ENCODE results near the gene ABCA7. TPM values are rescaled to one million over a fixed set of nuclear protein-coding genes. Genes with fewer than 3 reads are reported as not detected.

The ABCA7 gene
- total and polyA plus RNA-seq, 2 of the 8 experiments (the other 6 are each of a cell fraction or from before 2014, with no cell fraction given), result 10.4 to 25.6 TPM

GRCh38 chr19:1113986-1114483, 74.1 kb downstream of the ABCA7 start:
- WGBS, 2 experiments (ENCODE audit: extremely low coverage in 1 of 2, insufficient coverage in 1 of 2, insufficient read length in 1 of 2, insufficient replicate concordance in 2 of 2, low coverage in 1 of 2, low lambda C conversion rate in 2 of 2, missing lambda C conversion rate in 1 of 2), result 90% methylated on average over 25 of the region's 25 CpGs; no CpG with 5 or more reads in 1 of the 2 experiments

More at GRCh38 chr19:1113986-1114483, 74.1 kb downstream of the ABCA7 start:
- no peak overlapping the region for H4K8ac ChIP-seq (ENCODE audit: extremely low read depth, insufficient read depth, low read length)
- 0 out of 2 replicates have a peak overlapping the region, but pooled peaks have one; percentile 7 for H3K18ac ChIP-seq (ENCODE audit: extremely low read depth, low read length)
- H3K27ac ChIP-seq (ENCODE audit: low read depth, low read length), result peak overlapping the region; percentile 17; the same call in 1 of the 2 replicates
- H3K79me2 ChIP-seq (ENCODE audit: control insufficient read depth in 1 of 2, insufficient read depth in 2 of 2, low read length in 2 of 2), result no peaks in the 10 kb centered on the region
- ChIA-PET POLR2A (ENCODE audit: partially characterized antibody) (interaction anchor here (0.9 to 3.1 kb wide), 9 partner anchors 9 to 161 kb away, joined by 3 to 24 read pairs (median 4); partner anchors contain the start of genes CNN2, FAM174C and GPX4), CTCF (ENCODE audit: partially characterized antibody) (interaction anchor here (0.6 to 3.7 kb wide), 38 partner anchors 7 to 704 kb away, joined by 3 to 27 read pairs (median 6); partner anchors contain the start of genes ARHGAP45, CBARP and SBNO2)
- H3K79me1 ChIP-seq (ENCODE audit: low read depth, low read length), result no peaks in the 10 kb centered on the region
- no peaks in the 10 kb centered on the region for H3K27me3 ChIP-seq (replicated peaks in 1 of 4; ENCODE audit: control insufficient read depth in 3 of 4, extremely low read depth in 1 of 4, insufficient read depth in 3 of 4, low read length in 3 of 4)
- no peak overlapping the region for H3K14ac ChIP-seq (ENCODE audit: insufficient read length)
- H4K20me1 ChIP-seq (replicated peaks in 1 of 2; ENCODE audit: control insufficient read depth in 1 of 2, insufficient read depth in 2 of 2, low read length in 2 of 2), result peaks cover 2 to 8% of the 10 kb centered on the region in 2 experiments
- FAIRE-seq, result no peak
- no peak for TF ChIP-seq TEAD4 (IDR thresholded peaks at IDR 0.05; ENCODE audit: low read depth, low read length)
- no peak for TF ChIP-seq MAFK (IDR thresholded peaks at IDR 0.05; ENCODE audit: low read depth, low read length)
- no peak for TF ChIP-seq CHD1 (IDR thresholded peaks at IDR 0.05; ENCODE audit: low read depth, low read length)
- H3K4me3 ChIP-seq (ENCODE audit: extremely low read depth in 1 of 4, insufficient read depth in 2 of 4, low read depth in 3 of 4, low read length in 4 of 4), result no peak overlapping the region
- H2AK5ac ChIP-seq (ENCODE audit: low read depth, low read length), result no peak overlapping the region
- no peak overlapping the region for H2BK120ac ChIP-seq (replicated peaks; ENCODE audit: low read depth, low read length)
- H3K4ac ChIP-seq (replicated peaks; ENCODE audit: insufficient read length, low read depth, low read length), result no peak overlapping the region
- no peak overlapping the region; the same call in 1 of the 2 replicates for H2BK5ac ChIP-seq (ENCODE audit: low read depth, low read length)
- no peak overlapping the region for H4K5ac ChIP-seq (ENCODE audit: insufficient read length, low read depth, low read length)
- H3K4me1 ChIP-seq (replicated peaks in 1 of 4; ENCODE audit: control insufficient read depth in 3 of 4, insufficient read depth in 4 of 4, low read length in 3 of 4), result peaks cover 0 to 3% (median 2%) of the 10 kb centered on the region in 4 experiments; a peak in 5 of 7 replicates
- no peak for DNase-seq (ENCODE audit: low read depth in 1 of 2, low spot score in 2 of 2)
- H2BK12ac ChIP-seq (ENCODE audit: low read depth, low read length), result no peak overlapping the region
- no peaks in the 10 kb centered on the region for H3K23me2 ChIP-seq (ENCODE audit: low read depth, low read length)
- no peak overlapping the region for H2BK15ac ChIP-seq (ENCODE audit: low read length)
- no peak overlapping the region for H3K56ac ChIP-seq (replicated peaks; ENCODE audit: insufficient read length, low read depth, low read length)
- peaks cover 0 to 30% (median 9%) of the 10 kb centered on the region in 4 experiments; a peak in 3 of 8 replicates for H3K36me3 ChIP-seq (ENCODE audit: control insufficient read depth in 2 of 4, insufficient read depth in 4 of 4, low read length in 3 of 4)
- no peak overlapping the region for H2BK20ac ChIP-seq (ENCODE audit: low read length)
- no peak overlapping the region for H4K91ac ChIP-seq (replicated peaks; ENCODE audit: insufficient read length, low read length)
- H2AFZ ChIP-seq (ENCODE audit: low read length), result no peak overlapping the region
- H3K9ac ChIP-seq (replicated peaks in 1 of 4; ENCODE audit: extremely low read depth in 1 of 4, low read depth in 3 of 4, low read length in 3 of 4), result no peak overlapping the region
- H3K9me3 ChIP-seq (ENCODE audit: insufficient read depth in 2 of 2, low read depth in 1 of 2, low read length in 1 of 2), result no peaks in the 10 kb centered on the region
- no peak overlapping the region for H3K23ac ChIP-seq (ENCODE audit: insufficient read length)
- H3K4me2 ChIP-seq (ENCODE audit: insufficient read depth in 1 of 2, low read depth in 2 of 2, low read length in 2 of 2), result no peak overlapping the region
